Heart left ventricle (tissue), 13 donors: ENCODE measurements around the gene TRIM24.

Experiments
- POLR2A ChIP-seq, 2 donors: fragments of 450-650 bp; IDR thresholded peaks; one replicate each; pipeline ENCODE4 v1.6.1; 2017; ENCODE audit warnings: antibody characterized with exemption in 2 of 2, mild to moderate bottlenecking in 2 of 2, moderate library complexity in 2 of 2
- TF ChIP-seq, protein P1 (sequence below), 12 donors: fragments of 200-600 bp; sonication (generic) in 4 of 12; IDR thresholded peaks; one replicate each; pipeline versions ENCODE4 v1.5.0 to v1.8.0; 2018 to 2022; ENCODE audit warnings: antibody characterized with exemption in 12 of 12, mild to moderate bottlenecking in 5 of 12
- donor health status: ischemic (EF 13 %, LVEDD 7.1; RV severe dilation, severe dysfunction).
- donor health status: DM: no; HTN: yes; CAD: no.
- donor health status: DM: no; HTN: no; CAD: no.
- donor health status: ischemic (EF 25% LVEDD 6.9; RV normal size, moderate dysfunction).
- donor health status: ischemic (EF 25% LVEDD 5.7; RV mildly dilated, moderate dysfunction).
- donor health status: ischemic (EF 35%, LVEDD 5.7; RV mildly dilated, moderate dysfunction).
- donor health status: nonischemic (EF 11% LVEDD 7.7; RV severe dilation, severe dysfunction).
- donor health status: DM: yes; HTN: yes; CAD: no.
- donor health status: PGD.
- donor health status: ischemic (EF 29% LVEDD 5.4; RV normal size, mild dysfunction).
- donor health status: nonischemic (EF 23%, LVEDD 6.1; RV moderate dilation, normal function).

DNA sequence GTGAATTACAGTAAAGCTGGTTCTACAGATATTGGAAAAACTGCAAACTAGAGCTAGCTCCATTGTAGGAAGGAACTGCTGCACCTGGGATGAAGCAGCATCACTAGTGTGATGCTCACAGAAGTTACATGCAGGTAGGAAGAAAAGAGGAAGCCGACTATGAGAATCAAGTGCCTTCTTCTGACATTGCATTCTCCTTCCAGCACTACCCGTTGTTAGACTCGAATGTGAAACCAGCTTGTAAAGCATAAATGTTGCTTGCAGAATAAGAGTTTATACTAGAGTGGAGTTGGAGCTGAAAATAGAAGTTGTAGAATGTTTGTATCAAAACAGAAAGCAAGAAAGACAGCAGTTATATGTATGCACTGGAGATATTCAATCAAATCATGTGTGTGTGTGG lies 49.9 kb downstream of the TRIM24 start:
- TF ChIP-seq, protein P1, sequence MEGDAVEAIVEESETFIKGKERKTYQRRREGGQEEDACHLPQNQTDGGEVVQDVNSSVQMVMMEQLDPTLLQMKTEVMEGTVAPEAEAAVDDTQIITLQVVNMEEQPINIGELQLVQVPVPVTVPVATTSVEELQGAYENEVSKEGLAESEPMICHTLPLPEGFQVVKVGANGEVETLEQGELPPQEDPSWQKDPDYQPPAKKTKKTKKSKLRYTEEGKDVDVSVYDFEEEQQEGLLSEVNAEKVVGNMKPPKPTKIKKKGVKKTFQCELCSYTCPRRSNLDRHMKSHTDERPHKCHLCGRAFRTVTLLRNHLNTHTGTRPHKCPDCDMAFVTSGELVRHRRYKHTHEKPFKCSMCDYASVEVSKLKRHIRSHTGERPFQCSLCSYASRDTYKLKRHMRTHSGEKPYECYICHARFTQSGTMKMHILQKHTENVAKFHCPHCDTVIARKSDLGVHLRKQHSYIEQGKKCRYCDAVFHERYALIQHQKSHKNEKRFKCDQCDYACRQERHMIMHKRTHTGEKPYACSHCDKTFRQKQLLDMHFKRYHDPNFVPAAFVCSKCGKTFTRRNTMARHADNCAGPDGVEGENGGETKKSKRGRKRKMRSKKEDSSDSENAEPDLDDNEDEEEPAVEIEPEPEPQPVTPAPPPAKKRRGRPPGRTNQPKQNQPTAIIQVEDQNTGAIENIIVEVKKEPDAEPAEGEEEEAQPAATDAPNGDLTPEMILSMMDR (IDR thresholded peaks at IDR 0.05), result no peak
- TF ChIP-seq POLR2A (IDR thresholded peaks at IDR 0.05), result no peak
